ENCODE results near the gene CXXC5. TPM values are rescaled to one million over a fixed set of nuclear protein-coding genes. Genes with fewer than 3 reads are reported as not detected.

Gene CXXC5
- total RNA-seq, 2 donors from 2014 or later = 32.3 to 40.4 TPM

GRCh38 chr5:139633295-139634027 is 14.7 kb upstream of the CXXC5 start:
- Histone ChIP-seq H3K4me3 (no peak overlapping the region), H3K36me3 (no peaks in the 10 kb centered on the region), H3K4me1 (peaks cover 13% of the 10 kb centered on the region), H3K9ac (ENCODE audit: low read depth in 2 of 2, low read length in 2 of 2) (no peak overlapping the region), H3K27ac (no peak overlapping the region), H3K27me3 (no peaks in the 10 kb centered on the region), H3K9me3 (no peaks in the 10 kb centered on the region)
- intact Hi-C loops (cut with DNase I) = loop anchor here (1.0 to 2.0 kb wide), 2 partner anchors 55 to 132 kb away; no protein-coding TSS in a partner anchor
- DNase-seq = peak; percentile 73
- TF ChIP-seq CTCF (IDR thresholded peaks at IDR 0.05) = peak; percentile 95

- intact Hi-C loops (cut with DNase I) = loop anchor here (2.0 kb wide), 1 partner anchor 55 kb away; no protein-coding TSS in a partner anchor
Measured at GRCh38 chr5:139634028-139634325, 14.2 kb upstream of the CXXC5 start.

GRCh38 chr5:139634541-139634940 is 13.6 kb upstream of the CXXC5 start:
- Histone ChIP-seq H3K9ac (ENCODE audit: low read depth in 2 of 2, low read length in 2 of 2) (no peak overlapping the region), H3K27me3 (no peaks in the 10 kb centered on the region), H3K4me1 (peaks cover 20% of the 10 kb centered on the region), H3K27ac (no peak overlapping the region), H3K36me3 (no peaks in the 10 kb centered on the region), H3K4me3 (no peak overlapping the region), H3K9me3 (no peaks in the 10 kb centered on the region)
- intact Hi-C loops (cut with DNase I) = loop anchor here (2.0 kb wide), 1 partner anchor 54 kb away; no protein-coding TSS in a partner anchor
- no peak for DNase-seq
- no peak for TF ChIP-seq CTCF (IDR thresholded peaks at IDR 0.05)

More at GRCh38 chr5:139634028-139634325, 14.2 kb upstream of the CXXC5 start:
- peaks cover 18% of the 10 kb centered on the region for H3K4me1 ChIP-seq
- H3K9me3 ChIP-seq = no peaks in the 10 kb centered on the region
- no peak overlapping the region for H3K4me3 ChIP-seq
- H3K9ac ChIP-seq (ENCODE audit: low read depth in 2 of 2, low read length in 2 of 2) = no peak overlapping the region
- H3K27me3 ChIP-seq = no peaks in the 10 kb centered on the region
- DNase-seq = no peak
- H3K36me3 ChIP-seq = no peaks in the 10 kb centered on the region
- TF ChIP-seq CTCF (IDR thresholded peaks at IDR 0.05) = no peak
- no peak overlapping the region for H3K27ac ChIP-seq

GRCh38 chr5:139635191-139635590 is 13.0 kb upstream of the CXXC5 start:
- no peaks in the 10 kb centered on the region for H3K9me3 ChIP-seq
- DNase-seq = no peak
- no peaks in the 10 kb centered on the region for H3K36me3 ChIP-seq
- no peak overlapping the region for H3K4me3 ChIP-seq
- H3K27me3 ChIP-seq = no peaks in the 10 kb centered on the region
- intact Hi-C loops (cut with DNase I) = loop anchor here (2.0 kb wide), 1 partner anchor 54 kb away; no protein-coding TSS in a partner anchor
- H3K4me1 ChIP-seq = peaks cover 20% of the 10 kb centered on the region
- peak overlapping the region; percentile 93 for H3K27ac ChIP-seq
- TF ChIP-seq CTCF (IDR thresholded peaks at IDR 0.05) = no peak
- no peak overlapping the region for H3K9ac ChIP-seq (ENCODE audit: low read depth in 2 of 2, low read length in 2 of 2)

- peak overlapping the region; percentile 93 for H3K27ac ChIP-seq
- H3K4me1 ChIP-seq = peaks cover 20% of the 10 kb centered on the region
- intact Hi-C loops (cut with DNase I) = loop anchor here (2.0 kb wide), 1 partner anchor 53 kb away; no protein-coding TSS in a partner anchor
- peak; percentile 91 for DNase-seq
- H3K36me3 ChIP-seq = no peaks in the 10 kb centered on the region
- no peaks in the 10 kb centered on the region for H3K27me3 ChIP-seq
- TF ChIP-seq CTCF (IDR thresholded peaks at IDR 0.05) = peak; percentile 55
- H3K4me3 ChIP-seq = no peak overlapping the region
- peak overlapping the region in 1 of 2 donors; percentile 82 for H3K9ac ChIP-seq (ENCODE audit: low read depth in 2 of 2, low read length in 2 of 2)
- no peaks in the 10 kb centered on the region for H3K9me3 ChIP-seq
Measured at GRCh38 chr5:139635606-139636206, 12.4 kb upstream of the CXXC5 start.

Measured in colonic mucosa (tissue), 4 donors.